Measurements from ENCODE around the gene ATP1B1.

ATP1B1 gene

GRCh38 chr1:169110236-169110635, 3.7 kb downstream of the ATP1B1 start:
- Histone ChIP-seq H3K27ac (ENCODE audit: low read depth, low read length) (no peak overlapping the region), H3K9me2 (replicated peaks; ENCODE audit: control insufficient read depth, low read length) (no peaks in the 10 kb centered on the region), H3K27me3 (ENCODE audit: control insufficient read depth, low read length) (peaks cover 44% of the 10 kb centered on the region), H4K20me1 (ENCODE audit: control insufficient read depth, insufficient read depth, low read depth, low read length) (no peaks in the 10 kb centered on the region), H3K36me3 (ENCODE audit: control insufficient read depth, low read length) (no peaks in the 10 kb centered on the region), H3K9me3 (ENCODE audit: control insufficient read depth, insufficient read depth, low read length) (no peaks in the 10 kb centered on the region), H3K4me1 (ENCODE audit: control insufficient read depth, low read length) (peaks cover 18% of the 10 kb centered on the region), H3K4me3 (ENCODE audit: low read length) (no peak overlapping the region), H3K4me2 (ENCODE audit: low read length) (no peak overlapping the region), H3F3A (ENCODE audit: control insufficient read depth, insufficient read depth) (no peaks in the 10 kb centered on the region), H3K79me2 (ENCODE audit: control insufficient read depth, low read length) (no peaks in the 10 kb centered on the region)
- no peak for TF ChIP-seq EZH2phosphoT487 (IDR thresholded peaks at IDR 0.05; ENCODE audit: borderline replicate concordance, low read length)
- no peak for TF ChIP-seq CTCF (IDR thresholded peaks at IDR 0.05; ENCODE audit: low read depth, low read length, poor library complexity, severe bottlenecking)

GRCh38 chr1:169110689-169111447, 4.4 kb downstream of the ATP1B1 start:
- H3F3A ChIP-seq (ENCODE audit: control insufficient read depth, insufficient read depth) = no peaks in the 10 kb centered on the region
- H3K9me3 ChIP-seq (ENCODE audit: control insufficient read depth, insufficient read depth, low read length) = no peaks in the 10 kb centered on the region
- no peaks in the 10 kb centered on the region for H4K20me1 ChIP-seq (ENCODE audit: control insufficient read depth, insufficient read depth, low read depth, low read length)
- TF ChIP-seq EZH2phosphoT487 (IDR thresholded peaks at IDR 0.05; ENCODE audit: borderline replicate concordance, low read length) (no peak), CTCF (IDR thresholded peaks at IDR 0.05; ENCODE audit: low read depth, low read length, poor library complexity, severe bottlenecking) (no peak)
- H3K36me3 ChIP-seq (ENCODE audit: control insufficient read depth, low read length) = no peaks in the 10 kb centered on the region
- H3K79me2 ChIP-seq (ENCODE audit: control insufficient read depth, low read length) = no peaks in the 10 kb centered on the region
- H3K4me3 ChIP-seq (ENCODE audit: low read length) = no peak overlapping the region
- peaks cover 38% of the 10 kb centered on the region for H3K27me3 ChIP-seq (ENCODE audit: control insufficient read depth, low read length)
- no peak overlapping the region for H3K4me2 ChIP-seq (ENCODE audit: low read length)
- H3K9me2 ChIP-seq (replicated peaks; ENCODE audit: control insufficient read depth, low read length) = no peaks in the 10 kb centered on the region
- H3K4me1 ChIP-seq (ENCODE audit: control insufficient read depth, low read length) = peaks cover 13% of the 10 kb centered on the region
- no peak overlapping the region for H3K27ac ChIP-seq (ENCODE audit: low read depth, low read length)

- Histone ChIP-seq H3K4me1 (ENCODE audit: control insufficient read depth, low read length) (peaks cover 13% of the 10 kb centered on the region), H3K79me2 (ENCODE audit: control insufficient read depth, low read length) (no peaks in the 10 kb centered on the region), H3K4me3 (ENCODE audit: low read length) (no peak overlapping the region), H3K27ac (ENCODE audit: low read depth, low read length) (no peak overlapping the region), H3F3A (ENCODE audit: control insufficient read depth, insufficient read depth) (no peaks in the 10 kb centered on the region), H3K9me2 (replicated peaks; ENCODE audit: control insufficient read depth, low read length) (no peaks in the 10 kb centered on the region), H3K36me3 (ENCODE audit: control insufficient read depth, low read length) (no peaks in the 10 kb centered on the region), H3K27me3 (ENCODE audit: control insufficient read depth, low read length) (peaks cover 38% of the 10 kb centered on the region), H3K9me3 (ENCODE audit: control insufficient read depth, insufficient read depth, low read length) (no peaks in the 10 kb centered on the region), H4K20me1 (ENCODE audit: control insufficient read depth, insufficient read depth, low read depth, low read length) (no peaks in the 10 kb centered on the region), H3K4me2 (ENCODE audit: low read length) (no peak overlapping the region)
- TF ChIP-seq EZH2phosphoT487 (IDR thresholded peaks at IDR 0.05; ENCODE audit: borderline replicate concordance, low read length) = no peak
- TF ChIP-seq CTCF (IDR thresholded peaks at IDR 0.05; ENCODE audit: low read depth, low read length, poor library complexity, severe bottlenecking) = no peak
These were observed 5.0 kb downstream of the ATP1B1 start for GRCh38 chr1:169111472-169111871.

All from DOHH2 (cell line).